Measurements from ENCODE around the gene RASL10B.

Gene RASL10B

GRCh38 chr17:35695613-35696012 is 35.8 kb upstream of the RASL10B start:
- Histone ChIP-seq H3K4me3 (ENCODE audit: low read length, poor library complexity, severe bottlenecking) (no peak overlapping the region), H3K79me2 (ENCODE audit: insufficient read depth, low read length) (no peaks in the 10 kb centered on the region), H3K4me2 (ENCODE audit: low read depth, low read length, poor library complexity, severe bottlenecking) (no peak overlapping the region), H3K9me3 (ENCODE audit: insufficient read depth, low read depth, low read length) (no peaks in the 10 kb centered on the region), H3K36me3 (ENCODE audit: insufficient read depth, low read length) (peaks cover 57% of the 10 kb centered on the region), H3K9ac (ENCODE audit: low read depth, low read length, poor library complexity, severe bottlenecking) (no peak overlapping the region), H4K20me1 (ENCODE audit: insufficient read depth, low read length, poor library complexity, severe bottlenecking) (no peaks in the 10 kb centered on the region), H2AFZ (ENCODE audit: low read length) (no peak overlapping the region), H3K27me3 (ENCODE audit: insufficient read depth, low read length, poor library complexity, severe bottlenecking) (no peaks in the 10 kb centered on the region), H3K4me1 (ENCODE audit: insufficient read depth, low read length, poor library complexity, severe bottlenecking) (no peaks in the 10 kb centered on the region), H3F3A (ENCODE audit: low read depth) (no peaks in the 10 kb centered on the region), H3K9me2 (replicated peaks; ENCODE audit: low read depth, low read length) (no peaks in the 10 kb centered on the region)
- TF ChIP-seq CTCF (conservative IDR thresholded peaks at IDR 0.05; ENCODE audit: low read length) (no peak), EZH2phosphoT487 (IDR thresholded peaks at IDR 0.05; ENCODE audit: borderline replicate concordance) (no peak)

- Histone ChIP-seq H3K4me1 (ENCODE audit: insufficient read depth, low read length, poor library complexity, severe bottlenecking) (no peaks in the 10 kb centered on the region), H3K9me2 (replicated peaks; ENCODE audit: low read depth, low read length) (no peaks in the 10 kb centered on the region), H3K9ac (ENCODE audit: low read depth, low read length, poor library complexity, severe bottlenecking) (no peak overlapping the region), H3K36me3 (ENCODE audit: insufficient read depth, low read length) (peaks cover 34% of the 10 kb centered on the region), H4K20me1 (ENCODE audit: insufficient read depth, low read length, poor library complexity, severe bottlenecking) (no peaks in the 10 kb centered on the region), H3K27me3 (ENCODE audit: insufficient read depth, low read length, poor library complexity, severe bottlenecking) (no peaks in the 10 kb centered on the region), H2AFZ (ENCODE audit: low read length) (no peak overlapping the region), H3K79me2 (ENCODE audit: insufficient read depth, low read length) (no peaks in the 10 kb centered on the region), H3K4me3 (ENCODE audit: low read length, poor library complexity, severe bottlenecking) (no peak overlapping the region), H3F3A (ENCODE audit: low read depth) (no peaks in the 10 kb centered on the region), H3K9me3 (ENCODE audit: insufficient read depth, low read depth, low read length) (no peaks in the 10 kb centered on the region), H3K4me2 (ENCODE audit: low read depth, low read length, poor library complexity, severe bottlenecking) (no peak overlapping the region)
- TF ChIP-seq CTCF (conservative IDR thresholded peaks at IDR 0.05; ENCODE audit: low read length) (no peak), EZH2phosphoT487 (IDR thresholded peaks at IDR 0.05; ENCODE audit: borderline replicate concordance) (no peak)
Observed at GRCh38 chr17:35698800-35699199, 32.6 kb upstream of the RASL10B start.

GRCh38 chr17:35700150-35700549 is 31.3 kb upstream of the RASL10B start:
- H3K9me3 ChIP-seq (ENCODE audit: insufficient read depth, low read depth, low read length) = no peaks in the 10 kb centered on the region
- H3K27me3 ChIP-seq (ENCODE audit: insufficient read depth, low read length, poor library complexity, severe bottlenecking) = no peaks in the 10 kb centered on the region
- no peaks in the 10 kb centered on the region for H3K79me2 ChIP-seq (ENCODE audit: insufficient read depth, low read length)
- no peaks in the 10 kb centered on the region for H3K9me2 ChIP-seq (replicated peaks; ENCODE audit: low read depth, low read length)
- no peaks in the 10 kb centered on the region for H3F3A ChIP-seq (ENCODE audit: low read depth)
- H3K4me2 ChIP-seq (ENCODE audit: low read depth, low read length, poor library complexity, severe bottlenecking) = no peak overlapping the region
- H3K9ac ChIP-seq (ENCODE audit: low read depth, low read length, poor library complexity, severe bottlenecking) = no peak overlapping the region
- H3K36me3 ChIP-seq (ENCODE audit: insufficient read depth, low read length) = peaks cover 23% of the 10 kb centered on the region
- no peaks in the 10 kb centered on the region for H4K20me1 ChIP-seq (ENCODE audit: insufficient read depth, low read length, poor library complexity, severe bottlenecking)
- no peak overlapping the region for H2AFZ ChIP-seq (ENCODE audit: low read length)
- H3K4me1 ChIP-seq (ENCODE audit: insufficient read depth, low read length, poor library complexity, severe bottlenecking) = no peaks in the 10 kb centered on the region
- TF ChIP-seq EZH2phosphoT487 (IDR thresholded peaks at IDR 0.05; ENCODE audit: borderline replicate concordance) = no peak
- no peak for TF ChIP-seq CTCF (conservative IDR thresholded peaks at IDR 0.05; ENCODE audit: low read length)
- H3K4me3 ChIP-seq (ENCODE audit: low read length, poor library complexity, severe bottlenecking) = no peak overlapping the region
